ENCODE data around the gene HPSE2.

- no peak for TF ChIP-seq CTCF (IDR thresholded peaks at IDR 0.05)
- no peak for TF ChIP-seq SREBF2 (IDR thresholded peaks at IDR 0.05)
- no peak for TF ChIP-seq TFCP2L1 (CRISPR knock-in tag; IDR thresholded peaks at IDR 0.05)
- TF ChIP-seq KDM1A (IDR thresholded peaks at IDR 0.05; ENCODE audit: low read depth): no peak
- TF ChIP-seq RNF2 (IDR thresholded peaks at IDR 0.05; ENCODE audit: borderline replicate concordance, low read depth): no peak
- TF ChIP-seq RFX5 (IDR thresholded peaks at IDR 0.05): no peak
- TF ChIP-seq POLR2A (IDR thresholded peaks at IDR 0.05; ENCODE audit: low read length): no peak
- no peak for TF ChIP-seq CEBPB (IDR thresholded peaks at IDR 0.05)
Observed at GRCh38 chr10:99203310-99203709, 32.3 kb downstream of the HPSE2 start.

All from A549 (cell line).